Middle frontal gyrus (tissue), 1 donor: ENCODE measurements around the gene ZNF260.

Experiments used
- DNase-seq: peaks from one replicate; pipeline ENCODE4 v3.0.0-alpha.2; 2015; ENCODE audit warnings: low spot score; ENCODE audit errors: extremely low spot score

The ZNF260 gene

GRCh38 chr19:36489920-36490415 lies 38.1 kb downstream of the ZNF260 start:
- peak; percentile 71 for DNase-seq

GRCh38 chr19:36489118-36489919 lies 38.8 kb downstream of the ZNF260 start, which contains the start of gene ZNF566:
Gene ZNF566 (minus strand): TSS chr19:36489561. CDS start chr19:36476557, 13,004 bp downstream.
- DNase-seq, result peak; percentile 91

GRCh38 chr19:36488846-36489117 lies 39.3 kb downstream of the ZNF260 start:
- no peak for DNase-seq

- DNase-seq, result no peak
Observed at GRCh38 chr19:36488118-36488845, 39.8 kb downstream of the ZNF260 start.

GRCh38 chr19:36483653-36484052 lies 44.4 kb downstream of the ZNF260 start:
- DNase-seq, result no peak

- DNase-seq, result no peak
Observed at GRCh38 chr19:36482876-36483275, 45.2 kb downstream of the ZNF260 start.
